Retinal pigment epithelial cell (primary cell): ENCODE data around the gene HBQ1.
A peak's percentile ranks its signal among the peaks of the same experiment; 100 is the strongest.
"Not testable (repeated sequence)": the region's sequence is repeated elsewhere in the genome, so short reads cannot be mapped to it uniquely, and the experiment has no call there.

ENCODE experiments used
- DNase-seq: peaks from one replicate; pipeline ENCODE4 v3.0.0-alpha.2; 2010; ENCODE audit warnings: low read depth
- H3K4me3 ChIP-seq: 2 replicates; pipeline ENCODE4 v1.5.1; 2011; ENCODE audit warnings: mild to moderate bottlenecking, low read length, control low read depth, moderate library complexity
- TF ChIP-seq, protein P1 (sequence below): conservative IDR thresholded peaks from 2 replicates; pipeline ENCODE4 v1.5.1; 2011; ENCODE audit warnings: low read depth, low read length, control low read depth, inconsistent platforms

The HBQ1 gene

DNA sequence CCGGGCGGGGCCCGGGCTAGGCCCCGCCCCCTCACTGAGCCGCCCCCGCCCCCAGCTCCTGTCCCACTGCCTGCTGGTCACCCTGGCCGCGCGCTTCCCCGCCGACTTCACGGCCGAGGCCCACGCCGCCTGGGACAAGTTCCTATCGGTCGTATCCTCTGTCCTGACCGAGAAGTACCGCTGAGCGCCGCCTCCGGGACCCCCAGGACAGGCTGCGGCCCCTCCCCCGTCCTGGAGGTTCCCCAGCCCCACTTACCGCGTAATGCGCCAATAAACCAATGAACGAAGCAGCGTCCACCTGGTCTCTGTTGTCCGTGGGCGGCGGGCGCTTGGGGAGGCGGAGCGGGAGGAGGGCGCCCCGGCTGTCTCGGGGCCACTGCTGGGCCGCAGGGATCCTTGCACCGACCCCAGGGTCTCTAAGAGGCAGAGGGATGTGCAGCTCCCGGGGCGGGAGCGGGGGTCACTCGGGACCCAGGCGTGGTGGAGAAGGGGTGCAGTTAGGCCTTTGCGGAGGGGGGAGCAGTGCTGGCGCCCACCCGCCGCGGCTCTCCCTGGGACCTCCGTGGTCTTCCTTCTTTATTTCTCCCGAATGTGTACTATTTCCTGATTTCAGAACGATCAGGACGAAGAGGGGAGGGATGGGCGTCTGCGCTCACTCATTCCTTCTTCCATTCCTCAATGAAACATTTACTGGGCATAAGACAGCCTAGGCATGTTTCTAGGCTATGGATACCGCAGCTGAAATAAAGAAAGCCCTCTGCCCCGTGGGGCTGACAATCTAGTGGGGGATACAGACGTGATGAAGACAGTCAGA is 25.8 kb upstream of the HBQ1 start:
- no peak for DNase-seq
- TF ChIP-seq, protein P1, sequence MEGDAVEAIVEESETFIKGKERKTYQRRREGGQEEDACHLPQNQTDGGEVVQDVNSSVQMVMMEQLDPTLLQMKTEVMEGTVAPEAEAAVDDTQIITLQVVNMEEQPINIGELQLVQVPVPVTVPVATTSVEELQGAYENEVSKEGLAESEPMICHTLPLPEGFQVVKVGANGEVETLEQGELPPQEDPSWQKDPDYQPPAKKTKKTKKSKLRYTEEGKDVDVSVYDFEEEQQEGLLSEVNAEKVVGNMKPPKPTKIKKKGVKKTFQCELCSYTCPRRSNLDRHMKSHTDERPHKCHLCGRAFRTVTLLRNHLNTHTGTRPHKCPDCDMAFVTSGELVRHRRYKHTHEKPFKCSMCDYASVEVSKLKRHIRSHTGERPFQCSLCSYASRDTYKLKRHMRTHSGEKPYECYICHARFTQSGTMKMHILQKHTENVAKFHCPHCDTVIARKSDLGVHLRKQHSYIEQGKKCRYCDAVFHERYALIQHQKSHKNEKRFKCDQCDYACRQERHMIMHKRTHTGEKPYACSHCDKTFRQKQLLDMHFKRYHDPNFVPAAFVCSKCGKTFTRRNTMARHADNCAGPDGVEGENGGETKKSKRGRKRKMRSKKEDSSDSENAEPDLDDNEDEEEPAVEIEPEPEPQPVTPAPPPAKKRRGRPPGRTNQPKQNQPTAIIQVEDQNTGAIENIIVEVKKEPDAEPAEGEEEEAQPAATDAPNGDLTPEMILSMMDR = no peak
- peak overlapping the region; percentile 43 for H3K4me3 ChIP-seq

- peak overlapping the region; percentile 43 for H3K4me3 ChIP-seq
Observed at GRCh38 chr16:155031-155398, 25.2 kb upstream of the HBQ1 start.

DNA sequence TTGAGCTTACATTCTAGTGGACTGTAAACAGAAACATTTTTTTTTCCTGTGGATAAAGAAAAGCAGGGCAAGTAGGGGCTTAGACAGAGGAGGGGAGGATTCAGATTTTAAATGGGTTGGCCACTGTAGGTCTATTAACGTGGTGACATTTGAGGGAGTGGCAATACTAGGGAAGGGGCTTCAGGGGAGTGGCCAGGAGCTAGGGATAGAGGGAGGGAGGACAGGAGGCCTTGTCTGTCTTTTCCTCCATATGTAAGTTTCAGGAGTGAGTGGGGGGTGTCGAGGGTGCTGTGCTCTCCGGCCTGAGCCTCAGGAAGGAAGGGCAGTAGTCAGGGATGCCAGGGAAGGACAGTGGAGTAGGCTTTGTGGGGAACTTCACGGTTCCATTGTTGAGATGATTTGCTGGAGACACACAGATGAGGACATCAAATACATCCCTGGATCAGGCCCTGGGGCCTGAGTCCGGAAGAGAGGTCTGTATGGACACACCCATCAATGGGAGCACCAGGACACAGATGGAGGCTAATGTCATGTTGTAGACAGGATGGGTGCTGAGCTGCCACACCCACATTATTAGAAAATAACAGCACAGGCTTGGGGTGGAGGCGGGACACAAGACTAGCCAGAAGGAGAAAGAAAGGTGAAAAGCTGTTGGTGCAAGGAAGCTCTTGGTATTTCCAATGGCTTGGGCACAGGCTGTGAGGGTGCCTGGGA is 21.0 kb upstream of the HBQ1 start:
- no peak overlapping the region for H3K4me3 ChIP-seq
- TF ChIP-seq, protein P1 = no peak
- DNase-seq = no peak

More at GRCh38 chr16:155031-155398, 25.2 kb upstream of the HBQ1 start:
- TF ChIP-seq, protein P1 = no peak
- no peak for DNase-seq

- not testable (repeated sequence) for H3K4me3 ChIP-seq, DNase-seq
Observed at GRCh38 chr16:160242-160641, 20.0 kb upstream of the HBQ1 start.

- no peak for DNase-seq
- TF ChIP-seq, protein P1 = no peak
- H3K4me3 ChIP-seq = no peak overlapping the region
Observed at GRCh38 chr16:160691-161190, 19.5 kb upstream of the HBQ1 start.

- no peak for DNase-seq
- TF ChIP-seq, protein P1 = no peak
Observed at GRCh38 chr16:162271-162991, 17.8 kb upstream of the HBQ1 start.

GRCh38 chr16:163139-163538 is 17.1 kb upstream of the HBQ1 start:
- not testable (repeated sequence) for DNase-seq, H3K4me3 ChIP-seq

More at GRCh38 chr16:162271-162991, 17.8 kb upstream of the HBQ1 start:
- H3K4me3 ChIP-seq = no peak overlapping the region

DNA sequence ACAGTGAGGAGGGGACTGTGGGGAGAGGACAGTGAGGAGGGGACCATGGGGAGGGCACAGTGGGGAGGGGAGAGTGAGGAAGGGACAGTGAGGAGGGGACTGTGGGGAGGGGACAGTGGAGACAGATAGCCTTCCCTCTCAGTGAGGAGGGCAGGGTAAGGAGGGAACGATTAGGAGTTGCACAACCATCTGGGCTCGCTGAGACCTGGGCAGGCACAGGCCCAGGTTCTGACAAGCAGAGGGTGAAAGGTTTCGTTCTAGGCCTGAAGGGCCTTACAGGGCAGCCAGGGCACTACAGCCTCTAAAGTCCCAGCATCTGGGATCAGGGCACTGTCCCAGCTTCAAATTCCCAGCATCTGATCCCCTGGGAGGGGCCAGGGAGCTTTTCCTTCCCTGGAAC is 16.6 kb upstream of the HBQ1 start:
- H3K4me3 ChIP-seq, DNase-seq: not testable (repeated sequence)

DNA sequence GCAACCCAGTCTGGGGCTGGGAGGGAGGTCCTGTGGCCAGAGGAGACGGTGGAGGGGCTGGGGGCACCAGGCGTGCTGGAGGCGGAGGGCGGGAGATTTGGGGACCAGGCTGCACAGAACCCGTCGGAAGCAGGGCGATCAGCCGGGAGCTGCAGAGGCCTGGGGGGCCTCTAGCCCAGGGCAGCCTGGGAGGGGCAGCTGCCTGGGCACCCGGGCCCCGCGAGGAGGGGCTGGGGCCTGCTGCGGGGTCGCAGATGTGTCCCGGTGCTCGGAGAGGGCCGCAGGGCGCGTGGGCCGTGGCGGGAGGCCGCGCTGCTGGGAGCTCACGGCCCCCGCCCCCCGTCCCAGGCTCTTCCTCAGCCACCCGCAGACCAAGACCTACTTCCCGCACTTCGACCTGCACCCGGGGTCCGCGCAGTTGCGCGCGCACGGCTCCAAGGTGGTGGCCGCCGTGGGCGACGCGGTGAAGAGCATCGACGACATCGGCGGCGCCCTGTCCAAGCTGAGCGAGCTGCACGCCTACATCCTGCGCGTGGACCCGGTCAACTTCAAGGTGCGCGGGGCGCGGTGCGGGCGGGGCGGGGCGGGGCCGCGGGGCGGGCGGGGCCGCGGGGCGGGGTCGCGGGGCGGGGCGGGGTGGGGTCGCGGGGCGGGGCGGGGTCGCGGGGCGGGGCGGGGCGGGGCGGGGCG is 16.0 kb upstream of the HBQ1 start:
- DNase-seq, H3K4me3 ChIP-seq: not testable (repeated sequence)
